Fibroblast of villous mesenchyme (primary cell): ENCODE data around the gene IFT27. TPM values are rescaled to one million over a fixed set of nuclear protein-coding genes. Genes with fewer than 3 reads are reported as not detected.

ENCODE experiments used
- DNase-seq: peaks from one replicate; pipeline ENCODE4 v3.0.0-alpha.2; 2010; ENCODE audit warnings: low read depth
- H3K4me3 ChIP-seq: 2 replicates; pipeline ENCODE4 v1.5.1; 2011; ENCODE audit warnings: low read depth, mild to moderate bottlenecking, low read length
- total RNA-seq: library from RNA; depleted of rRNA; stranded (reverse); fragments of >200 nt; gene quantifications from 2 replicates; pipeline ENCODE4 v1.2.3, GENCODE V29; 2012
- TF ChIP-seq, protein P1 (sequence below): IDR thresholded peaks from 2 replicates; pipeline ENCODE4 v1.5.1; 2012; ENCODE audit warnings: low read depth, mild to moderate bottlenecking, low read length; ENCODE audit not compliant: insufficient read depth

IFT27 gene
- total RNA-seq, 1 donor = 16.0 TPM

- H3K4me3 ChIP-seq = no peak overlapping the region
- DNase-seq = no peak
- TF ChIP-seq, protein P1, sequence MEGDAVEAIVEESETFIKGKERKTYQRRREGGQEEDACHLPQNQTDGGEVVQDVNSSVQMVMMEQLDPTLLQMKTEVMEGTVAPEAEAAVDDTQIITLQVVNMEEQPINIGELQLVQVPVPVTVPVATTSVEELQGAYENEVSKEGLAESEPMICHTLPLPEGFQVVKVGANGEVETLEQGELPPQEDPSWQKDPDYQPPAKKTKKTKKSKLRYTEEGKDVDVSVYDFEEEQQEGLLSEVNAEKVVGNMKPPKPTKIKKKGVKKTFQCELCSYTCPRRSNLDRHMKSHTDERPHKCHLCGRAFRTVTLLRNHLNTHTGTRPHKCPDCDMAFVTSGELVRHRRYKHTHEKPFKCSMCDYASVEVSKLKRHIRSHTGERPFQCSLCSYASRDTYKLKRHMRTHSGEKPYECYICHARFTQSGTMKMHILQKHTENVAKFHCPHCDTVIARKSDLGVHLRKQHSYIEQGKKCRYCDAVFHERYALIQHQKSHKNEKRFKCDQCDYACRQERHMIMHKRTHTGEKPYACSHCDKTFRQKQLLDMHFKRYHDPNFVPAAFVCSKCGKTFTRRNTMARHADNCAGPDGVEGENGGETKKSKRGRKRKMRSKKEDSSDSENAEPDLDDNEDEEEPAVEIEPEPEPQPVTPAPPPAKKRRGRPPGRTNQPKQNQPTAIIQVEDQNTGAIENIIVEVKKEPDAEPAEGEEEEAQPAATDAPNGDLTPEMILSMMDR = no peak
These were observed 32.9 kb upstream of the IFT27 start for GRCh38 chr22:36808721-36809344.

GRCh38 chr22:36807627-36808026 is 31.7 kb upstream of the IFT27 start:
- DNase-seq = no peak
- H3K4me3 ChIP-seq = no peak overlapping the region
- TF ChIP-seq, protein P1 = no peak

DNA sequence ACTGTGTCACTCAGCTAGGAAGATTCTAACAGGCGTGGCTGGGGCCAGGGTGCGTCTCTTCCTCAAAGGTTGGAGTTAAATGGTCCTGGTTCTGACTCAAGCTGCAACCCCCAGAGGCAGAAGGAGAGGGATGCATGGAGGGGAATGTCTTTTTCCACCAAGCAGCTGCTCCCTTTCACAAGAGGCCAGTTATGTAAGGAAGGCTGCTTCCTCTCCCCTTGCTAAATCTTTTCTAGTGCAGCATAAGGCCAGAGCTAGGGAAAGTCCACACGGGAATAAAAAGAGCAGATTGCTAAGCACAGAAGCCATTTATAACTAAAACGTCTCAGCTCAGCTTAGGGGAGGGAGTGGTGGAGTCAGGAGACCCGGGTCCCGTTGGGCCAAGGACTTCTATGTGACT is 30.9 kb upstream of the IFT27 start:
- TF ChIP-seq, protein P1 = no peak
- no peak for DNase-seq
- no peak overlapping the region for H3K4me3 ChIP-seq

DNA sequence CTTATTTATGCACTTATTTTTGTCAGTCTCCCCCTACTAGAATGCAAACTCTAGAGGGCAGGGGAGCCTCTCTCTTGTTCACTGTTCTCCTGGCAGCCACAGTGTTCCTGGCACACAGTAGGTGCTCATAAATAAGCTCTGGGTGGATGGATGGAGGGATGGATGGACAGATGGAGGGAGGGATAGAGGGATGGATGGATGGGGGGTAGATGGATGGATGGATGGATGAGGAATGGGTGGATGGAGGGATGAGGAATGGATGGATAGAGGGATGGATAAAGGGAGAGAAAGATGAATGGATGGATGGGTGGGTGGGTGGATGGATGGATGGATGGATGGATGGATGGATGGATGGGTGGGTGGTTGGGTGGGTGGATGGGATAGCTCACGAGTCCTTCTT is 27.4 kb upstream of the IFT27 start:
- TF ChIP-seq, protein P1 = no peak
- H3K4me3 ChIP-seq = no peak overlapping the region
- no peak for DNase-seq

DNA sequence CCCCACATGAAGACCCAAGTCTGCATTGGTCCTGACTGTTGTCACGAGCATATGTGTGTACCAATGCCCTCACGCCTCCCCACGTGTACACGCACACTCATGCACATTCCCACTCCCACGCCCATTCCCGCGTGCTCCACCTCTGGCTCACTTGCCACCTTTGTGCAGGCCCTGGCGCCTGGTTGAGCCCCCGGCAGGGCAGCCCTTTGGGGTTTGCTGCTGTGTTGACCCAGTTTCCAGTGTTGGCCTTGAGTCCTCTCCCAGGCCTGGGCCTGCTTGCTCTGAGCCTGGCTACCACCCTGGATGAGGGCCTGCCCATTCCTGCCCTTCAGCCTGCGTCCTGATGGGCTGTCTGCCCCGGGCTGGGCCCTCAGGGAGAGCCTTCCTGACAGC is 22.8 kb upstream of the IFT27 start:
- no peak overlapping the region for H3K4me3 ChIP-seq
- DNase-seq = no peak
- TF ChIP-seq, protein P1 = no peak

DNA sequence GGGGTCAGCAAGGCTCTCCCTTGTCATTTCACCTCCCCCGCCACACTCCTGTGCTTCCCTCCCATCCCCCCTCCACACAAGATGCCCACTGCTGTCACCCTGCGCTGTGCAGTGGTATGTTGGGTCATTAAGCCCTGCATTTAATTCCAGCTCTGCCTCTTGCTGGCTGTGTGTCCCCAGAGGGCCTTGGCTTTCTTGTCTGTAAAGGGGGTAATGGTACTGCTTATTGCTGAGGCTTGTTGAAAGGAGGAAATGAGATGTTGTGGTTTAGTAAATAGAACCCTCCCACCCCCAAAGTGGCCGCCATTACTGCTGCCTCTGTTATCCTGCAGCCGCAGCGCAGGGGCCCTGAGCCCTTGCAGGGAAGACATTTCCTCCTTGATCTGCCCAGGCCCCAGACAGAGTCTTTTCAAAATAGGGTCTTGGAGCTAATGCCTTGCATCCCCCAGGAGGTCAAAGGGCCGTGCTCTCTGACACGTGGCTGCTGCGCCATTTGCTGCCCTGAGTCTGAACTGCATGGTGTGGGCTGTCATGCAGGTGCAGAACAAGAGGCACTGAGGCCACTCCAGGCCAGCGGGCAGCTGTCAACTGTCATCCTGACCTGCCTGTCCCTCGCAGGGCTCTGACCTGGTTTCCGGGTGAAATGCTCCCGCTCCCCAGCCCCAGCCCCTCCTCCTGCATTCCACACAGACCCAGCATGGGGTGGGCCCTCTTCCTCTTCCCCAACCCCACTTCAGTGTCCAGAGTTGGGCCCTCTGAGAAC is 22.2 kb upstream of the IFT27 start:
- H3K4me3 ChIP-seq = no peak overlapping the region
- TF ChIP-seq, protein P1 = no peak
- no peak for DNase-seq

DNA sequence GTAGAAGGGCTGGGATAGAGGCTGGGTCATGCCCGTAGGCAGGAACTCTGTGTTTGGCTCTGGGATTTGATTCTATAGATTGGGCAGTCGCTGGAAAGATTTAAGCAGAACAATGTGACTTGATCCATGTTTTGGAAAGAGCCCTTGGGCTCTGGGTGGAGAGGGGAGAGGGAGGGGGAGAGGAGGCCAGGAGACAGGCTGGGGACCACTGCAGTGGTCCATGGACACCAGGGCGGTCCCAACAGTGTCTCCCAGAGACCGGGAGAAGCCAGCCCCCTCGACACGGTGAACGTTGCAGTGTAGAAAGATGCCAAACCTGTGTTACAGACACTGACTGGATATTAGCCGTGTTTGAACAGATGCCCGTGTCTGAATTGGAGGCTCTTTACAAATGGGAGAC is 21.5 kb upstream of the IFT27 start:
- TF ChIP-seq, protein P1 = no peak
- no peak for DNase-seq
- no peak overlapping the region for H3K4me3 ChIP-seq
